Measurements from ENCODE around the gene GCH1. TPM values are rescaled to one million over a fixed set of nuclear protein-coding genes. Genes with fewer than 3 reads are reported as not detected.

GCH1 gene
- total RNA-seq (2021; ENCODE audit: unreplicated experiment), result 16.7 TPM
- polyA plus RNA-seq (2012), result 6.1 and 6.4 TPM in 2 replicates
- percentile 60 among the genes with signal in this experiment for Bru-seq, nascent RNA
- BruChase-seq, experiment 1, labeled RNA remaining after a 6-hour chase, result percentile 75 among the genes with signal in this experiment
- BruChase-seq, experiment 2, labeled RNA remaining after a 2-hour chase, result percentile 57 among the genes with signal in this experiment
- long read RNA-seq, transcript GCH1-207 (6 exons, 2,923 nt), result major isoform, 22 of 30 reads
- long read RNA-seq, partial matches to known transcripts, result 0 of 30 reads
- long read RNA-seq, other reads (novel, unspliced or antisense), result 7 of 30 reads

- CTCF ChIA-PET, result interaction anchor here (1.0 to 1.6 kb wide), 4 partner anchors 10 to 96 kb away, joined by 3 to 7 read pairs (median 4); no protein-coding TSS in a partner anchor
- TF ChIP-seq ELF1 (IDR thresholded peaks at IDR 0.05; ENCODE audit: borderline replicate concordance, low read depth), result no peak
- TF ChIP-seq SRF (IDR thresholded peaks at IDR 0.05; ENCODE audit: low read depth), result no peak
- TF ChIP-seq CBX3 (IDR thresholded peaks at IDR 0.05; ENCODE audit: low read depth), result no peak
- TF ChIP-seq EZH2phosphoT487 (IDR thresholded peaks at IDR 0.05; ENCODE audit: borderline replicate concordance), result no peak
- no peak for TF ChIP-seq YY1 (IDR thresholded peaks at IDR 0.05; ENCODE audit: extremely low read depth, insufficient replicate concordance, low read depth, low read length)
- TF ChIP-seq CTCF (IDR thresholded peaks at IDR 0.05 in 2 of 3, conservative IDR thresholded peaks at IDR 0.05 in 1 of 3; ENCODE audit: borderline replicate concordance in 1 of 3, insufficient read depth in 1 of 3, low read depth in 2 of 3, low read length in 2 of 3), result peak; percentile 62 to 81 (median 66)
- no peak for TF ChIP-seq FOSL1 (IDR thresholded peaks at IDR 0.05; ENCODE audit: low read depth)
- TF ChIP-seq JUND (IDR thresholded peaks at IDR 0.05), result no peak
- TF ChIP-seq POLR2AphosphoS5 (IDR thresholded peaks at IDR 0.05; ENCODE audit: low read depth, low read length), result peak; percentile 97
- TF ChIP-seq TCF7L2 (IDR thresholded peaks at IDR 0.05; ENCODE audit: borderline replicate concordance, extremely low read depth, insufficient read depth, insufficient read length), result peak; percentile 13
- TF ChIP-seq ZBTB33 (IDR thresholded peaks at IDR 0.05; ENCODE audit: extremely low read depth, insufficient replicate concordance, low read length), result no peak
- no peak for TF ChIP-seq CEBPB (IDR thresholded peaks at IDR 0.05; ENCODE audit: low read depth)
- peak; percentile 73 for TF ChIP-seq SIN3A (IDR thresholded peaks at IDR 0.05; ENCODE audit: low read depth)
- no peak for TF ChIP-seq ZNF274 (IDR thresholded peaks at IDR 0.05; ENCODE audit: low read depth, low read length)
- TF ChIP-seq REST (IDR thresholded peaks at IDR 0.05; ENCODE audit: low read depth), result no peak
Observed at GRCh38 chr14:54902521-54903420, at the start of gene GCH1. TSS of gene GCH1 (minus strand) at chr14:54902826. CDS start at chr14:54902663, 163 bp downstream.

More at GRCh38 chr14:54902521-54903420, at the start of gene GCH1:
- Histone ChIP-seq H3K9ac (ENCODE audit: low read length) (peak within 1 kb of the TSS; percentile 72), H3K79me2 (ENCODE audit: insufficient read depth, low read length) (0 out of 2 replicates have a peak, but pooled peaks cover 5% of the 10 kb centered on the region), H3K27me3 (ENCODE audit: insufficient read depth, low read length) (no peaks in the 10 kb centered on the region), H3K36me3 (ENCODE audit: control insufficient read depth in 1 of 2, insufficient read depth in 2 of 2, low read length in 2 of 2) (no peaks in the 10 kb centered on the region), H2AFZ (ENCODE audit: low read depth, low read length, poor library complexity, severe bottlenecking) (peak within 1 kb of the TSS; percentile 68), H3K9me3 (ENCODE audit: control insufficient read depth in 1 of 2, insufficient read depth in 1 of 2, low read depth in 1 of 2, low read length in 2 of 2) (no peaks in the 10 kb centered on the region), H3K27ac (ENCODE audit: low read depth, low read length) (peak within 1 kb of the TSS; percentile 90), H3K4me1 (ENCODE audit: control insufficient read depth in 1 of 2, insufficient read depth in 2 of 2, low read length in 2 of 2) (peaks cover 10 to 18% of the 10 kb centered on the region in 2 experiments), H4K20me1 (ENCODE audit: insufficient read depth) (no peaks in the 10 kb centered on the region), H3K9me2 (ENCODE audit: insufficient read depth) (no peaks in the 10 kb centered on the region), H3K4me2 (ENCODE audit: low read length) (peak within 1 kb of the TSS; percentile 99), H3K4me3 (replicated peaks in 1 of 2; ENCODE audit: low read depth in 1 of 2, low read length in 2 of 2) (peak within 1 kb of the TSS; percentile 81 to 85)
- DNase-seq (ENCODE audit: low read depth, low spot score) (peak; percentile 61), ATAC-seq (peak; percentile 91)
- ChIA-PET RAD21 (ENCODE audit: low non-redundant PET in 1 of 2, low total read pairs in 2 of 2, uncharacterized antibody in 2 of 2, unreplicated experiment in 2 of 2) (no interaction called here), POLR2A (interaction anchor here (0.9 to 1.8 kb wide), 3 partner anchors 10 to 149 kb away, joined by 3 to 5 read pairs (median 4); partner anchors contain the start of gene MAPK1IP1L)
- BruUV-seq (replicated peaks), result no TSS peak
- intact Hi-C loops (cut with micrococcal nuclease), result no loop called here
